A673 (cell line): ENCODE data around the gene TMEM239.

Experiments
- CTCF ChIP-seq: fragments of 300-800, 200-600 bp; sonication (generic); conservative IDR thresholded peaks from 2 replicates; pipeline ENCODE4 v1.5.1; 2017; ENCODE audit warnings: low read depth, mild to moderate bottlenecking, antibody characterized with exemption, low read length, moderate library complexity, mixed read lengths
- EZH2 ChIP-seq: fragments of 200-600 bp; sonication (generic); IDR thresholded peaks from 2 replicates; pipeline ENCODE4 v1.6.1; 2017; ENCODE audit warnings: borderline replicate concordance, low read depth, mild to moderate bottlenecking, mixed read lengths, antibody characterized with exemption, low read length; ENCODE audit not compliant: poor library complexity, severe bottlenecking

- TF ChIP-seq CTCF = no peak
- TF ChIP-seq EZH2 = no peak
Measured at GRCh38 chr20:2767768-2768631, 48.2 kb upstream of the TMEM239 start.
